ENCODE measurements around the gene COX7A2. TPM values are rescaled to one million over a fixed set of nuclear protein-coding genes. Genes with fewer than 3 reads are reported as not detected.

Gene COX7A2
- total RNA-seq, 1 experiment from 2014 or later = 600 TPM

GRCh38 chr6:75236630-75237029 is 7.0 kb downstream of the COX7A2 start:
- Histone ChIP-seq H3K9ac (ENCODE audit: low read length) (no peak overlapping the region), H3K79me2 (ENCODE audit: insufficient read depth, low read length) (peaks cover 29% of the 10 kb centered on the region), H4K20me1 (ENCODE audit: insufficient read depth) (peaks cover 8% of the 10 kb centered on the region; the same call in 1 of the 2 replicates), H3K27ac (ENCODE audit: low read depth, low read length) (no peak overlapping the region), H2AFZ (ENCODE audit: low read depth, low read length, poor library complexity, severe bottlenecking) (no peak overlapping the region), H3K4me2 (ENCODE audit: low read length) (no peak overlapping the region), H3K9me3 (ENCODE audit: control insufficient read depth in 1 of 2, insufficient read depth in 1 of 2, low read depth in 1 of 2, low read length in 2 of 2) (no peaks in the 10 kb centered on the region), H3K4me1 (ENCODE audit: control insufficient read depth in 1 of 2, insufficient read depth in 2 of 2, low read length in 2 of 2) (peaks cover 0 to 5% of the 10 kb centered on the region in 2 experiments; a peak in 1 of 4 replicates), H3K36me3 (ENCODE audit: control insufficient read depth in 1 of 2, insufficient read depth in 2 of 2, low read length in 2 of 2) (peaks cover 23 to 35% of the 10 kb centered on the region in 2 experiments), H3K27me3 (ENCODE audit: insufficient read depth, low read length) (no peaks in the 10 kb centered on the region), H3K4me3 (replicated peaks in 1 of 2; ENCODE audit: low read depth in 1 of 2, low read length in 2 of 2) (no peak overlapping the region), H3K9me2 (ENCODE audit: insufficient read depth) (no peaks in the 10 kb centered on the region)
- no TSS peak for BruUV-seq (replicated peaks)
- POLR2A ChIA-PET = no interaction called here
- intact Hi-C loops (cut with micrococcal nuclease) = no loop called here
- CTCF ChIA-PET = no interaction called here
- no peak for DNase-seq (ENCODE audit: low read depth, low spot score)
- RAD21 ChIA-PET (ENCODE audit: low non-redundant PET in 1 of 2, low total read pairs in 2 of 2, uncharacterized antibody in 2 of 2, unreplicated experiment in 2 of 2) = no interaction called here
- ATAC-seq = no peak
- TF ChIP-seq ELF1 (IDR thresholded peaks at IDR 0.05; ENCODE audit: borderline replicate concordance, low read depth) = no peak
- no peak; the same call in 1 of the 2 replicates for TF ChIP-seq POLR2AphosphoS5 (IDR thresholded peaks at IDR 0.05; ENCODE audit: low read depth, low read length)

DNA sequence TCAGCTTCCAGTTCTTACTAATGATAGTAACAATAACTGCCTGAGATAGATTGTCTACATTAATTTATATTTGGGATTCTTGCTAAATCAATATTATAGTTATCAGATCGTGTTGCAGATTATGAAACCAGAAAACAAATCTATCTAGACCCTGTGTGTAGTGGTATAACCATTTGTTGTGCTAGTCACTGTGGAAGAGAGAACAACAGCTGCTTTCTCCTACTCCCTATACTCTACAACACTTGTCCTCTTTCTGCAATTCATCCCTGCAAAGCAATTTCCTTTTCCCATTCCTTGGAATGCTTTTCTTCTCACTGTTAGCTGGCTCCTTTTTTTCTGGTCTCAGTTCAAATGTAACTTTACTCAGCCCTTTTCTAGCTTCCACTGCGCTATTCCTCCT is 8.3 kb downstream of the COX7A2 start:
- no peak overlapping the region for H3K4me2 ChIP-seq (ENCODE audit: low read length)
- no peak overlapping the region for H3K27ac ChIP-seq (ENCODE audit: low read depth, low read length)
- TF ChIP-seq MAX (IDR thresholded peaks at IDR 0.05) (no peak), SP1 (IDR thresholded peaks at IDR 0.05; ENCODE audit: low read depth) (no peak), RAD21 (IDR thresholded peaks at IDR 0.05; ENCODE audit: low read depth) (no peak), REST (IDR thresholded peaks at IDR 0.05; ENCODE audit: low read depth) (no peak), EZH2 (IDR thresholded peaks at IDR 0.05) (no peak), ELF1 (IDR thresholded peaks at IDR 0.05; ENCODE audit: borderline replicate concordance, low read depth) (no peak)
- H3K4me3 ChIP-seq (replicated peaks in 1 of 2; ENCODE audit: low read depth in 1 of 2, low read length in 2 of 2) = no peak overlapping the region
- intact Hi-C loops (cut with micrococcal nuclease) = no loop called here
- no peak overlapping the region for H3K9ac ChIP-seq (ENCODE audit: low read length)
- H3K9me3 ChIP-seq (ENCODE audit: control insufficient read depth in 1 of 2, insufficient read depth in 1 of 2, low read depth in 1 of 2, low read length in 2 of 2) = no peaks in the 10 kb centered on the region
- POLR2A ChIA-PET = interaction anchor here (1.0 kb wide), 1 partner anchor 9 kb away, joined by 4 read pairs; the partner anchor contains the start of gene COX7A2
- no peak overlapping the region for H2AFZ ChIP-seq (ENCODE audit: low read depth, low read length, poor library complexity, severe bottlenecking)
- peaks cover 3% of the 10 kb centered on the region; the same call in 1 of the 2 replicates for H4K20me1 ChIP-seq (ENCODE audit: insufficient read depth)
- H3K36me3 ChIP-seq (ENCODE audit: control insufficient read depth in 1 of 2, insufficient read depth in 2 of 2, low read length in 2 of 2) = peaks cover 23 to 24% of the 10 kb centered on the region in 2 experiments
- ATAC-seq (no peak), DNase-seq (ENCODE audit: low read depth, low spot score) (no peak)
- no peaks in the 10 kb centered on the region for H3K27me3 ChIP-seq (ENCODE audit: insufficient read depth, low read length)
- peaks cover 4 to 14% of the 10 kb centered on the region in 2 experiments; a peak in 2 of 4 replicates for H3K4me1 ChIP-seq (ENCODE audit: control insufficient read depth in 1 of 2, insufficient read depth in 2 of 2, low read length in 2 of 2)
- peaks cover 15% of the 10 kb centered on the region for H3K79me2 ChIP-seq (ENCODE audit: insufficient read depth, low read length)
- BruUV-seq (replicated peaks) = no TSS peak
- RAD21 ChIA-PET (ENCODE audit: low non-redundant PET in 1 of 2, low total read pairs in 2 of 2, uncharacterized antibody in 2 of 2, unreplicated experiment in 2 of 2) = no interaction called here
- H3K9me2 ChIP-seq (ENCODE audit: insufficient read depth) = no peaks in the 10 kb centered on the region
- CTCF ChIA-PET = interaction anchor here (0.6 to 1.1 kb wide), 2 partner anchors 311 to 1350 kb away, joined by 3 to 4 read pairs; no protein-coding TSS in a partner anchor
